ENCODE results near the gene ENPP6. TPM values are rescaled to one million over a fixed set of nuclear protein-coding genes. Genes with fewer than 3 reads are reported as not detected.

Gene ENPP6
- total RNA-seq, 1 donor from 2014 or later, result 2.5 TPM

- Mint-ChIP-seq H3K27me3 (ENCODE audit: insufficient read depth) (peaks cover 2% of the 10 kb centered on the region), H3K4me3 (no peak overlapping the region), H3K36me3 (ENCODE audit: low read depth) (no peaks in the 10 kb centered on the region), H3K27ac (no peak overlapping the region), H3K9me3 (no peaks in the 10 kb centered on the region), H3K4me1 (ENCODE audit: low read depth) (no peaks in the 10 kb centered on the region)
- intact Hi-C loops (cut with micrococcal nuclease), result loop anchor here (5.0 kb wide), 2 partner anchors 258 to 628 kb away; no protein-coding TSS in a partner anchor
- peak; percentile 11 for DNase-seq (ENCODE audit: low spot score)
Measured at GRCh38 chr4:184100297-184100885, 117.3 kb downstream of the ENPP6 start.

- H3K27ac Mint-ChIP-seq, result no peak overlapping the region
- no peaks in the 10 kb centered on the region for H3K4me1 Mint-ChIP-seq (ENCODE audit: low read depth)
- no peaks in the 10 kb centered on the region for H3K36me3 Mint-ChIP-seq (ENCODE audit: low read depth)
- DNase-seq (ENCODE audit: low spot score), result no peak
- H3K27me3 Mint-ChIP-seq (ENCODE audit: insufficient read depth), result peaks cover 2% of the 10 kb centered on the region
- no peaks in the 10 kb centered on the region for H3K9me3 Mint-ChIP-seq
- intact Hi-C loops (cut with micrococcal nuclease), result loop anchor here (5.0 kb wide), 2 partner anchors 68 to 153 kb away; no protein-coding TSS in a partner anchor
- no peak overlapping the region for H3K4me3 Mint-ChIP-seq
Measured at GRCh38 chr4:184099535-184099966, 118.1 kb downstream of the ENPP6 start.

- intact Hi-C loops (cut with micrococcal nuclease), result loop anchor here (5.0 kb wide), 2 partner anchors 68 to 153 kb away; no protein-coding TSS in a partner anchor
- H3K9me3 Mint-ChIP-seq, result no peaks in the 10 kb centered on the region
- peaks cover 3% of the 10 kb centered on the region for H3K27me3 Mint-ChIP-seq (ENCODE audit: insufficient read depth)
- no peak for DNase-seq (ENCODE audit: low spot score)
- H3K36me3 Mint-ChIP-seq (ENCODE audit: low read depth), result no peaks in the 10 kb centered on the region
- H3K4me3 Mint-ChIP-seq, result no peak overlapping the region
- no peaks in the 10 kb centered on the region for H3K4me1 Mint-ChIP-seq (ENCODE audit: low read depth)
- H3K27ac Mint-ChIP-seq, result no peak overlapping the region
Measured at GRCh38 chr4:184099000-184099399, 118.7 kb downstream of the ENPP6 start.

GRCh38 chr4:184097815-184098214 lies 119.9 kb downstream of the ENPP6 start:
- Mint-ChIP-seq H3K4me3 (no peak overlapping the region), H3K9me3 (no peaks in the 10 kb centered on the region), H3K4me1 (ENCODE audit: low read depth) (no peaks in the 10 kb centered on the region)

DNA sequence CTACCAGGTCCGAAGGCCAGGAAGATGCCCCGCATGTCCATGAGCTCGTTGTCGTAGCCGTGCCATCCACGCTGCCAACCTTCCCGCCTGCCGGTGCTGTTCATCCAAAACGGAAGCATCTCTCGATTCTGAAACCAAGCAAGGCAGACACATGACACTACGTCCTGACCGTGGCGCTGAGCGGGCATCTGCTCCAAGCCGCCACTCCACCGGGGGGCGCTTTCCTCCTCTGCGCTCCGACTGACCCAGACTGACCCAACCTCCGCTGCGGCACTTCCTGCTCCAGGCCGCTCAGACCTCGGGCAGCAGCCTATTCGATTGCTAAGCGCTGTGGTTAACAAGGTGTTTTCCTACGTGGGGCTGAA lies 120.5 kb downstream of the ENPP6 start:
- peak overlapping the region; percentile 29 for H3K4me3 Mint-ChIP-seq
- H3K4me1 Mint-ChIP-seq (ENCODE audit: low read depth), result no peaks in the 10 kb centered on the region
- intact Hi-C loops (cut with micrococcal nuclease), result loop anchor here (5.0 kb wide), 2 partner anchors 70 to 155 kb away; no protein-coding TSS in a partner anchor
- DNase-seq (ENCODE audit: low spot score), result peak; percentile 13
- no peaks in the 10 kb centered on the region for H3K36me3 Mint-ChIP-seq (ENCODE audit: low read depth)
- no peak overlapping the region for H3K27ac Mint-ChIP-seq
- H3K9me3 Mint-ChIP-seq, result no peaks in the 10 kb centered on the region
- peaks cover 3% of the 10 kb centered on the region for H3K27me3 Mint-ChIP-seq (ENCODE audit: insufficient read depth)

More at GRCh38 chr4:184097815-184098214, 119.9 kb downstream of the ENPP6 start:
- no peak overlapping the region for H3K27ac Mint-ChIP-seq
- intact Hi-C loops (cut with micrococcal nuclease), result loop anchor here (5.0 kb wide), 2 partner anchors 69 to 154 kb away; no protein-coding TSS in a partner anchor
- peaks cover 3% of the 10 kb centered on the region for H3K27me3 Mint-ChIP-seq (ENCODE audit: insufficient read depth)
- no peaks in the 10 kb centered on the region for H3K36me3 Mint-ChIP-seq (ENCODE audit: low read depth)
- DNase-seq (ENCODE audit: low spot score), result no peak

- Mint-ChIP-seq H3K36me3 (ENCODE audit: low read depth) (no peaks in the 10 kb centered on the region), H3K4me3 (peak overlapping the region; percentile 29), H3K27ac (no peak overlapping the region), H3K9me3 (no peaks in the 10 kb centered on the region), H3K27me3 (ENCODE audit: insufficient read depth) (peaks cover 3% of the 10 kb centered on the region), H3K4me1 (ENCODE audit: low read depth) (no peaks in the 10 kb centered on the region)
- DNase-seq (ENCODE audit: low spot score), result no peak
- intact Hi-C loops (cut with micrococcal nuclease), result loop anchor here (5.0 kb wide), 2 partner anchors 71 to 156 kb away; no protein-coding TSS in a partner anchor
Measured at GRCh38 chr4:184096561-184097240, 121.0 kb downstream of the ENPP6 start.

GRCh38 chr4:184094532-184095159 lies 123.0 kb downstream of the ENPP6 start:
- intact Hi-C loops (cut with micrococcal nuclease), result loop anchor here (5.0 kb wide), 2 partner anchors 73 to 158 kb away; no protein-coding TSS in a partner anchor
- H3K36me3 Mint-ChIP-seq (ENCODE audit: low read depth), result no peaks in the 10 kb centered on the region
- H3K27ac Mint-ChIP-seq, result no peak overlapping the region
- H3K4me3 Mint-ChIP-seq, result no peak overlapping the region
- peaks cover 3% of the 10 kb centered on the region for H3K27me3 Mint-ChIP-seq (ENCODE audit: insufficient read depth)
- no peak for DNase-seq (ENCODE audit: low spot score)
- H3K4me1 Mint-ChIP-seq (ENCODE audit: low read depth), result no peaks in the 10 kb centered on the region
- no peaks in the 10 kb centered on the region for H3K9me3 Mint-ChIP-seq

DNA sequence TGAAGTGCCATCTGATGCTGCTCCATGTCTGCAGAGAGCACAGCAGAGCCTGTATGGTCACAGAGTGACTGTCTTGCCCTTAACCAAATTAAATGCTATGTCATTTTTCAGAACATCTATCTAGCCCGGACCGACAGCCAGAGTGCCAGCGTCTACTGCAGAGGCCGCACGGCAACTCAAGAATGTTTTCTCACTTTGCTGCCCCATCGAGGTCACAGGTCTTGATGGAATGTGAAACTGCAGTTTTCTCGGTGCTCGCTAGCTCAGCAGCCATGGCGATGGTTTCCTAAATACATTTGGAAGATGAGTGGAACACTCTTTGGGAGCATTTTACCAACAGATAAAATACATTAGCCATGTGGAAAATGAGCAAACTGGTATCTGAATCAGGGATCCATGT lies 125.7 kb downstream of the ENPP6 start:
- Mint-ChIP-seq H3K27ac (no peak overlapping the region), H3K9me3 (no peaks in the 10 kb centered on the region), H3K4me1 (ENCODE audit: low read depth) (no peaks in the 10 kb centered on the region), H3K27me3 (ENCODE audit: insufficient read depth) (peaks cover 11% of the 10 kb centered on the region), H3K36me3 (ENCODE audit: low read depth) (no peaks in the 10 kb centered on the region), H3K4me3 (no peak overlapping the region)
- DNase-seq (ENCODE audit: low spot score), result no peak
- intact Hi-C loops (cut with micrococcal nuclease), result no loop called here

DNA sequence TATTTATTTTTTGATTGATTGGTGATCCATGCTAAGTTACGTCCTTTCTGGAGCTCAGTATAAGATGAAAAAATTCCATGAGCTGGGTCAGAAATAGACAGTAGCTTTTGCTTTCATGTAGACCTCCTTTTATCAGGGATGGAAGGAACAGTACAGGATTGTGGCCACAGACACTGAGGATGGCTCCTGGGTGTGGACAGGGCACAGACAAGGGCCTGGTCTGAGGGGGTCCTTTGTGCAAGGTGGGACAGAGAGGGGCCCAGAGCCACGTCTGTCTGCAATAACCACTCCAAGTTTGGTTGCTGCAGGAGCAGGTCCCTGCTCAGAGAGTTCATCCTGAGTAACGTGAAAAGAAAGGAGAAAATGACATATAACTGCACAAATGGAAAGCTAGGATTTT lies 127.1 kb downstream of the ENPP6 start:
- Mint-ChIP-seq H3K4me3 (no peak overlapping the region), H3K36me3 (ENCODE audit: low read depth) (no peaks in the 10 kb centered on the region), H3K9me3 (no peaks in the 10 kb centered on the region), H3K27ac (no peak overlapping the region), H3K27me3 (ENCODE audit: insufficient read depth) (peaks cover 17% of the 10 kb centered on the region), H3K4me1 (ENCODE audit: low read depth) (no peaks in the 10 kb centered on the region)
- DNase-seq (ENCODE audit: low spot score), result no peak
- intact Hi-C loops (cut with micrococcal nuclease), result no loop called here

- intact Hi-C loops (cut with micrococcal nuclease), result no loop called here
- no peak overlapping the region for H3K4me3 Mint-ChIP-seq
- DNase-seq (ENCODE audit: low spot score), result no peak
- H3K9me3 Mint-ChIP-seq, result no peaks in the 10 kb centered on the region
- H3K27me3 Mint-ChIP-seq (ENCODE audit: insufficient read depth), result peaks cover 28% of the 10 kb centered on the region
- no peaks in the 10 kb centered on the region for H3K36me3 Mint-ChIP-seq (ENCODE audit: low read depth)
- no peaks in the 10 kb centered on the region for H3K4me1 Mint-ChIP-seq (ENCODE audit: low read depth)
- no peak overlapping the region for H3K27ac Mint-ChIP-seq
Measured at GRCh38 chr4:184080674-184081073, 137.0 kb downstream of the ENPP6 start.

- no peaks in the 10 kb centered on the region for H3K36me3 Mint-ChIP-seq (ENCODE audit: low read depth)
- no peak overlapping the region for H3K27ac Mint-ChIP-seq
- H3K9me3 Mint-ChIP-seq, result no peaks in the 10 kb centered on the region
- no peaks in the 10 kb centered on the region for H3K4me1 Mint-ChIP-seq (ENCODE audit: low read depth)
- H3K4me3 Mint-ChIP-seq, result no peak overlapping the region
- no peak for DNase-seq (ENCODE audit: low spot score)
- intact Hi-C loops (cut with micrococcal nuclease), result no loop called here
- peaks cover 9% of the 10 kb centered on the region for H3K27me3 Mint-ChIP-seq (ENCODE audit: insufficient read depth)
Measured at GRCh38 chr4:184074677-184075388, 142.8 kb downstream of the ENPP6 start.

DNA sequence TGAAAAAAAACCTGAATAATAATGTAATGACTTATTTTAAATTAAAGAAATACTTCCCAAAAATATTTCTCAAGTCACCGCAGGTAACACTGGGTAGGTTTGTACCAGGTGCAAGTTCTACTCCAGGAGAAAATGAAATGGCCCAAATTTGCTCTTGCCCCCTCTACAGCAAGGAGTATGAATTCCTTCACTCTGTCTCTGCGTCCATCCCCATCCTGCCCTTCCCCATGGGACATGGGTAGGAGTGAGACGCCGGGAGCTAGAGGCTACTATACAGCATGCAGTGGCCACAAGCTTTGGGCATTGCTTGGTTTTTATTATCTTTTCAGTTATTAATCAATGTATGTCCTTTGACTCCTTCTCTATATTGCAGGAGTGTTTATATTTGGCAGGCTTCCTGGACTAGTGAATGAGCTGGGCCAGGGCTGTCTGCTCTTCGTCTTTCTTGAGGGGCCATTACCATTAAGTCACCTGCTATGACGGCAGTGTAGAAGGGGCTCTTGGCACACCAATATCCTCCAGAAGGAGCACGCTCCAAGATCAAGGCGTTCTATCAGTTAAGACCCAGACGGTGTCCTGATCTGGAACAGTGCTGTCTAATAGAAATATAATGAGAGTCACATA lies 149.6 kb downstream of the ENPP6 start:
- Mint-ChIP-seq H3K36me3 (ENCODE audit: low read depth) (no peaks in the 10 kb centered on the region), H3K27ac (no peak overlapping the region), H3K4me3 (no peak overlapping the region), H3K9me3 (no peaks in the 10 kb centered on the region), H3K27me3 (ENCODE audit: insufficient read depth) (peaks cover 7% of the 10 kb centered on the region), H3K4me1 (ENCODE audit: low read depth) (no peaks in the 10 kb centered on the region)
- intact Hi-C loops (cut with micrococcal nuclease), result no loop called here
- DNase-seq (ENCODE audit: low spot score), result no peak
